SK-N-SH treated with all-trans-retinoic acid at 6 μM for 48 hours (cell line): ENCODE results near the gene IVL.

ENCODE experiments used
- ATAC-seq: fragments of 200-7000 bp; cut with Tn5 transposase; 3 replicates; pipeline ENCODE4 v1.9.1; 2020; ENCODE audit warnings: mild to moderate bottlenecking, moderate library complexity
- ARNTL ChIP-seq: fragments of 450-650 bp; formaldehyde crosslinking; IDR thresholded peaks from 2 replicates; pipeline ENCODE4 v1.5.0; 2020; ENCODE audit warnings: low read depth, mild to moderate bottlenecking, moderate library complexity, borderline replicate concordance
- CREB5 ChIP-seq: fragments of 250-450 bp; sonication (Bioruptor Pico); IDR thresholded peaks from 2 replicates; pipeline ENCODE4 v1.5.1; 2020; ENCODE audit warnings: low read depth, mild to moderate bottlenecking, moderate library complexity
- ESRRG ChIP-seq: fragments of 250-450 bp; sonication (Bioruptor Pico); IDR thresholded peaks from 2 replicates; pipeline ENCODE4 v1.6.1; 2021; ENCODE audit warnings: mild to moderate bottlenecking
- GLIS3 ChIP-seq: fragments of 250-450 bp; sonication (Bioruptor Pico); IDR thresholded peaks from 2 replicates; pipeline ENCODE4 v1.5.0; 2020; ENCODE audit warnings: mild to moderate bottlenecking, moderate library complexity
- ISL1 ChIP-seq: fragments of 250-450 bp; sonication (Bioruptor Pico); IDR thresholded peaks from 2 replicates; pipeline ENCODE4 v2.1.2; 2022; ENCODE audit warnings: mild to moderate bottlenecking, moderate library complexity
- OSR1 ChIP-seq: fragments of 250-450 bp; sonication (Bioruptor Pico); IDR thresholded peaks from 2 replicates; pipeline ENCODE4 v1.8.0; 2022; ENCODE audit warnings: moderate library complexity, mild to moderate bottlenecking, inconsistent platforms
- PATZ1 ChIP-seq: fragments of 250-450 bp; sonication (Bioruptor Pico); IDR thresholded peaks from 2 replicates; pipeline ENCODE4 v1.8.0; 2020; ENCODE audit warnings: mild to moderate bottlenecking, moderate library complexity, borderline replicate concordance
- POU6F1 ChIP-seq: fragments of 250-450 bp; sonication (Bioruptor Pico); IDR thresholded peaks from 2 replicates; pipeline ENCODE4 v1.8.0; 2021; ENCODE audit warnings: low read depth, mild to moderate bottlenecking, moderate library complexity, borderline replicate concordance
- PPARA ChIP-seq: fragments of 250-450 bp; sonication (Bioruptor Pico); IDR thresholded peaks from 2 replicates; pipeline ENCODE4 v1.5.0; 2020; ENCODE audit warnings: mild to moderate bottlenecking, borderline replicate concordance
- RARB ChIP-seq: fragments of 250-450 bp; sonication (Bioruptor Pico); IDR thresholded peaks from 2 replicates; pipeline ENCODE4 v1.8.0; 2021; ENCODE audit warnings: mild to moderate bottlenecking, moderate library complexity
- SNAI2 ChIP-seq: fragments of 250-450 bp; sonication (Bioruptor Pico); IDR thresholded peaks from 2 replicates; pipeline ENCODE4 v1.5.0; 2020; ENCODE audit warnings: mild to moderate bottlenecking, moderate library complexity
- TCF4 ChIP-seq: fragments of 250-450 bp; sonication (Bioruptor Pico); IDR thresholded peaks from 2 replicates; pipeline ENCODE4 v1.8.0; 2021; ENCODE audit warnings: mild to moderate bottlenecking, moderate library complexity, borderline replicate concordance
- TOX ChIP-seq: fragments of 250-450 bp; sonication (Bioruptor Pico); IDR thresholded peaks from 2 replicates; pipeline ENCODE4 v1.8.0; 2021; ENCODE audit warnings: mild to moderate bottlenecking, moderate library complexity, borderline replicate concordance
- TSHZ2 ChIP-seq: fragments of 250-450 bp; sonication (Bioruptor Pico); IDR thresholded peaks from 2 replicates; pipeline ENCODE4 v1.5.0; 2020; ENCODE audit warnings: mild to moderate bottlenecking, moderate library complexity
- ZFP3 ChIP-seq: fragments of 250-450 bp; sonication (Bioruptor Pico); IDR thresholded peaks from 2 replicates; pipeline ENCODE4 v1.5.0; 2020; ENCODE audit warnings: mild to moderate bottlenecking, moderate library complexity
- ZFP30 ChIP-seq: fragments of 450-650 bp; formaldehyde crosslinking; IDR thresholded peaks from 2 replicates; pipeline ENCODE4 v1.5.0; 2022; ENCODE audit warnings: mild to moderate bottlenecking, moderate library complexity
- ZNF70 ChIP-seq: fragments of 450-650 bp; formaldehyde crosslinking; IDR thresholded peaks from 2 replicates; pipeline ENCODE4 v1.5.0; 2020; ENCODE audit warnings: mild to moderate bottlenecking, moderate library complexity
- ZNF8 ChIP-seq: fragments of 450-650 bp; formaldehyde crosslinking; IDR thresholded peaks from 2 replicates; pipeline ENCODE4 v1.5.0; 2020; ENCODE audit warnings: mild to moderate bottlenecking, moderate library complexity

The IVL gene

GRCh38 chr1:152880907-152881306 lies 27.4 kb upstream of the IVL start:
- no peak for TF ChIP-seq GLIS3 (CRISPR knock-in tag)
- no peak for TF ChIP-seq ZFP30
- TF ChIP-seq CREB5, result no peak
- no peak for TF ChIP-seq RARB (CRISPR knock-in tag)
- no peak for TF ChIP-seq PATZ1 (CRISPR knock-in tag)
- no peak for TF ChIP-seq ZNF8 (CRISPR knock-in tag)
- no peak for TF ChIP-seq ISL1 (CRISPR knock-in tag)
- no peak for TF ChIP-seq OSR1 (CRISPR knock-in tag)
- TF ChIP-seq SNAI2 (CRISPR knock-in tag), result no peak
- no peak for TF ChIP-seq PPARA (CRISPR knock-in tag)
- no peak for TF ChIP-seq TCF4 (CRISPR knock-in tag)
- no peak for TF ChIP-seq ESRRG
- TF ChIP-seq, all 23 proteins: peak for 0
- ATAC-seq, result no peak; the same call in 2 of the 3 replicates

GRCh38 chr1:152884085-152884484 lies 24.3 kb upstream of the IVL start:
- TF ChIP-seq OSR1 (CRISPR knock-in tag), result no peak
- TF ChIP-seq ISL1 (CRISPR knock-in tag), result no peak
- no peak for TF ChIP-seq ARNTL (CRISPR knock-in tag)
- TF ChIP-seq POU6F1 (CRISPR knock-in tag), result no peak
- TF ChIP-seq ZNF70 (CRISPR knock-in tag), result no peak
- TF ChIP-seq TSHZ2 (CRISPR knock-in tag), result no peak
- no peak for TF ChIP-seq ZFP3
- no peak for TF ChIP-seq PATZ1 (CRISPR knock-in tag)
- no peak for TF ChIP-seq PPARA (CRISPR knock-in tag)
- TF ChIP-seq ESRRG, result no peak
- TF ChIP-seq RARB (CRISPR knock-in tag), result no peak
- TF ChIP-seq GLIS3 (CRISPR knock-in tag), result no peak
- no peak for TF ChIP-seq SNAI2 (CRISPR knock-in tag)
- no peak for TF ChIP-seq ZNF8 (CRISPR knock-in tag)
- no peak for TF ChIP-seq TCF4 (CRISPR knock-in tag)
- ATAC-seq, result no peak

DNA sequence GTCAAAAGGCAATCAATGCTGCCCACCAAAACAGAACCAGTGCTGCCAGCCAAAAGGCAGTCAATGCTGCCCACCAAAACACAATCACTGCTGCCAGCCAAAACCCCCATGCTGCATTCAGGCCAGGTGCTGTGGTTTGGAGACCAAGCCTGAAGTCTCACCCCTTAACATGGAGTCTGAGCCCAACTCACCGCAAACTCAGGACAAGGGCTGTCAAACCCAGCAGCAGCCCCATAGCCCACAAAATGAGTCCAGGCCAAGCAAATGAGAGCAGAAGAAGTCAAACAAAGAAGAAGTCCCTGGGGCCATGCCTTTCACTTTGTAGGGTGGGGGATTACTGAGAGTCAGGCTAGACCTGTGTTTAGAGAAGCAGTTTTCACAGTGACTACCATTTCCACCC lies 23.8 kb upstream of the IVL start:
- no peak for ATAC-seq

More for the DNA sequence above, 23.8 kb upstream of the IVL start:
- TF ChIP-seq TSHZ2 (CRISPR knock-in tag), result no peak
- TF ChIP-seq ISL1 (CRISPR knock-in tag), result no peak
- TF ChIP-seq POU6F1 (CRISPR knock-in tag), result no peak
- no peak for TF ChIP-seq TOX (CRISPR knock-in tag)
- no peak for TF ChIP-seq ZNF70 (CRISPR knock-in tag)
- TF ChIP-seq CREB5, result no peak
- no peak for TF ChIP-seq TCF4 (CRISPR knock-in tag)
- TF ChIP-seq PATZ1 (CRISPR knock-in tag), result no peak
